Measurements from ENCODE around the gene ADAMTSL3.
"Not testable (repeated sequence)": the region's sequence is repeated elsewhere in the genome, so short reads cannot be mapped to it uniquely, and the experiment has no call there.

The ADAMTSL3 gene

GRCh38 chr15:83928392-83928734 lies 274.4 kb downstream of the ADAMTSL3 start:
- DNase-seq = no peak

- DNase-seq = no peak
Measured at GRCh38 chr15:83928878-83929418, 275.0 kb downstream of the ADAMTSL3 start.

GRCh38 chr15:83929619-83930018 lies 275.7 kb downstream of the ADAMTSL3 start:
- no peak for DNase-seq

DNA sequence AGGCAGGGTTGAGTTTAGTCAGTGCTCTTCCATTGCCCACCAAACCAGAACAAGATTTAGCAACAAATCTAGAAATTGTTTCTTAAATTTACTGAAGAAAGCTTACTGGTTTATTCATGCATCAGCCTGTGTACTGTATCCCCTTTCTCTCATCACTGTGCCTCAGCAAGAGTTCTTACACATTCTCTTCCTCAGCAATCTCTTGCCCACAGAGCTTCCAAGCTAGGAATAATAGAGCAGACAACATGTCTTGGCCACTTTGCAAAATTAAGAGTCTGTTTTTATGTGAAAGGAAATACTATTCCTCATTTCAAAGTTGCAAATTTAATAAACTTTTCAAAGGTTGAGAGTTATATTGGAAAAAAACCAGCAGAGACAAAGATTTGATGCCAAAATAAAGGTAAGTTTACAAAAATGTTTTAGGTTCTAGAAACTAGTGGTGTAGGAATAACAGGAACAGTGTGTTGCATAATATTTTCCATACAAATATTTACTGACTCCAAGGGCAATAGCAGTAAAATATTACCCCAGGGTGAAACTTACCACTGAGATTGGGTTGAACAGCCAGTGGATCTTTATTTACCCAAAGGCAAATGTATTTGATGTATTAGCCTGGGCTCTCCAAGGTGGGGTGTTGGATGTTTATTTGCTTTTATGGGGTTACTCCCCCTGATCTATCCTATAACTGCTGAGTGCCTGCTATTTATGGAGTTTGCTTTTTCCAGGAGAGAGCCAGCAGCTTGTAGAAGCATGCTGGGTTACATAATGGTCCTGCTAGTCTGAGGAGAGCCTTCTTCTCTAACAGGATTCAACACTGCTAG lies 276.7 kb downstream of the ADAMTSL3 start:
- no peak for DNase-seq

- DNase-seq = no peak
Measured at GRCh38 chr15:83935774-83936173, 281.9 kb downstream of the ADAMTSL3 start.

DNA sequence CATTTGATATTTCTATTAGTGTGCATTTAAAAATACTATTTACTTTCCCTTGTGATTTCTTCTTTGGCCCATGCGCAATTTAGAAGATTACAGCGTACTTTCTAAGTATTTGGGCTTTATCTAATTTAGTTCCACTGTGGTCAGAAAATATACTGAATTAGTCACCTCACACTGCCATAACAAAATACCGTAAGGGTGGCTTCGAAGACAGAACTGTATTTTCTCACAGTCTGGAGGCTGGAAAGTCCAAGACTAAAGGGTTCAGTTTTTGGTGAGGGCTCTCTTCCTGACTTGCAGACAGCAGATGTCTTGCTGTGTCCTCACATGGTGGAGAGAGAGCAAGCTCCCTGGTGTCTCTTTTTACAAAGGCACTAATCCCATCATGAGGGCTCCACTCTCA lies 286.2 kb downstream of the ADAMTSL3 start:
- DNase-seq = no peak

DNA sequence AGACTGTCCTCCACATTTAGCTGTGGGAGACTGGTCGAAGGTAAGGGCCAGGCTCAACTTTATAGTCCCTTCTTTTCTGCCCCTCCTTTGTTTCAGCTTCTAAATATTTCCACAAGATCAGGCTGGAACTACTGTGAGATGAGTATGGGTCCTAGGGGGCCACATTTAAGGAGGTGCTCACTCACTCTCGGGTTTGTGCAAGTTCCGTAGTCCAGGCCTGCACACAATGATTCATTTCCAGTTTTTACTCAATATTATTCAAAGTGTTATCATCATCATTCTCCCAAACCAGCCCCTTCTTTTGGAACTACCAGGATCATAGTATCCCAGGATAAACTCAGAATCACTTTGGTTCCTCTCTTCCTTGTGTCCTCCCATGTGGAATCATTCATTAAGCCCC lies 289.1 kb downstream of the ADAMTSL3 start:
- no peak for DNase-seq

DNA sequence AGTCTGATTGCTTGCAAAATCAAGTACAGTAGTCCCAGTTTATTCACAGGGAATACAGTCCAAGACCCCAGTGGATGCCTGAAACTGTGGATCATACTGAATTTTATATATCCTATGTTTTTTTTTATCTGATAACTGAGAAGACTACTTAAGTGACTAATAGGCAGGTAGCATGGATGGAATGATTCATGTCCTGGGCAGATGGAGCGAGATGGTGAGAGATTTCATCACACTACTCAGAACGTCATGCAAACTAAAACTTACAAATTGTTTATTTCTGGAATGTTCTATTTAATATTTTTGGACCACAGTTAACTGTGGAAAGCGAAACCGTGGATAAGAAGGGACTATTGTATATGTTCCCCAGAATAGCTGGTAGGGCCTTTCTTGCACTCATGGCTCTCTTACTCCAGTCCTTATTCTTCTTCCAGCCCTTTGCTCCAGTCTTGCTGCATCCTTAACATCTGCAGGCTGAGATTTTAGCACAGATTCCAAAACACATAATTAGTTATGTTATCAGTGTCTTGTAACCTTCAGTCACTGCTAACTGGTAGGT lies 290.0 kb downstream of the ADAMTSL3 start:
- DNase-seq = no peak

DNA sequence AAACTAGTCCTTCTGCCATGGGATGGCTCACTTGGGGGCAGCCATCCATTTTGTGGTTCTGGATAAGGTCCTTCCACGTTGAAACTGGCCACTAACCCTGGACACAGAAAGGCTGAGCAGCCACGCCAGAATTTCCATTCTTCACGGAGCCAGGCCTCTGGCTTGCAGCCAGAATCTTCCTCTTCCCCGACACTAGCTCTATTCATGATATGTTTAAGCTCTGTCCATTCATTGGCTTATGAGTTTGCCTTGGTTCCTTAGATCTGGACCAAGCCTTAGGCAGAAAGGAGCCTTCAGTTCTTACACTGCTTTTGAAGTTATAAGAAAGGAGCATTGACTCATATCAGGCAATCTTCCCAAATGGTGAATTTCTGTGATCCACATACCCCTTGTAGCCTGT lies 293.2 kb downstream of the ADAMTSL3 start:
- DNase-seq = no peak

DNA sequence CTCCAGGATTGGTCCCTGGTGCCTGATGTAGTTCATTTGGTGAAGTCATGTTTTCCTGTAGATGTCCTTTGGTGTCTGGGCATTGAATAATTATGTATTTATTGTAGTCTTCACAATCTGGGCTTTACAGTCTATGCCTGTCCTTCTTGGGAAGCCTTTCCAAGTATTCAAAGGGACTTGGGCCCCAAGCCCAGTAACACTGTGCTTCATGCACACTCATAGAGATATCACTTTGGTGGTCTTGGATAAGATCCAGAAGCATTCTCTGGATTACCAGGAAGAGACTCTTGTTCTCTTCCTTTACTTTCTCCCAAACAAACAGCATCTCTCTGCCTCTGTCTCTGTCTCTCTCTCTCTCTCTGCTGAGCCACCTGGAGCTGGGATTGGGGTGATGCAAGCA lies 300.6 kb downstream of the ADAMTSL3 start:
- no peak for DNase-seq

DNA sequence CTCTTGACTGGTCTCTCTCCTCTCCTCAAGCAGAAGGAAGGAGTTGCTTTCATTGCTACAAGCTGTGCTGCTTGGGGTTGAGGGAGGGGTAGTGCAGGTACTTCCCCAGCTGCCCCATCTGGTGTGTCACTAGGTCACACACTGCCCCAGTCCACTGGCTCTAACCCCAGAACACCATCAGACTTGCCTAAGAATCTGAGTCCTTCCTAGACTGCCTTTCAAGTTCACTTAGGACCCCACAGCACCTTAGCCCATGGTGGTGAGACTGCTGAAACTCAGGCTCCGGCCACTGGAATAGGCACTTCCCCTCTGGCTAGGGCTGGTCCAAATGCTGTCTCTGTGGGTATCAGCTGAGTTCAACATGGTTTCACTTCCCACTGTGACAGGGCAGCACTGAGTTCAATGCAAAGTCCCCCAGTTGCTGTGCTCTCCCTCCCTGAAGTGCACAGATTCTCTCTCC lies 301.9 kb downstream of the ADAMTSL3 start:
- DNase-seq = no peak

DNA sequence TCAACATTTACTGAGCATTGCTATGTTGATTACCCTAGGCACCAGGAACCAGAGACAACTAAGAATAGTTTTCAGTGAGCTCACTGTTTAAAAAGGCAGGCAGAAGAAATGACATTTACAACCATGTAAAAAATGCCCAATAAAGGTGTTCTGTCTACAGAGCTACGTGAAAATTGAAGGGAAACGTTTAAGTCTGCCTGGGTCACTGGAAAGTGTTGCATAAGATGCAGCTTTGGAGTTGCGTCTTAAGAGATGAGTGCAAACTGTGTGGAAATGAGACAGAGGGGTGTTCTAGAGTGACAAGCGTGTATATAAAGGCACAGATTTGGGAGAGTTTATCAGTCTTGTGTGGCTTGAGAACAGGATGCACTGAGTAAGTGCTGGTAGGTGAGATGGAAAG lies 303.0 kb downstream of the ADAMTSL3 start:
- no peak for DNase-seq

GRCh38 chr15:83959477-83959876 lies 305.6 kb downstream of the ADAMTSL3 start:
- DNase-seq = no peak

DNA sequence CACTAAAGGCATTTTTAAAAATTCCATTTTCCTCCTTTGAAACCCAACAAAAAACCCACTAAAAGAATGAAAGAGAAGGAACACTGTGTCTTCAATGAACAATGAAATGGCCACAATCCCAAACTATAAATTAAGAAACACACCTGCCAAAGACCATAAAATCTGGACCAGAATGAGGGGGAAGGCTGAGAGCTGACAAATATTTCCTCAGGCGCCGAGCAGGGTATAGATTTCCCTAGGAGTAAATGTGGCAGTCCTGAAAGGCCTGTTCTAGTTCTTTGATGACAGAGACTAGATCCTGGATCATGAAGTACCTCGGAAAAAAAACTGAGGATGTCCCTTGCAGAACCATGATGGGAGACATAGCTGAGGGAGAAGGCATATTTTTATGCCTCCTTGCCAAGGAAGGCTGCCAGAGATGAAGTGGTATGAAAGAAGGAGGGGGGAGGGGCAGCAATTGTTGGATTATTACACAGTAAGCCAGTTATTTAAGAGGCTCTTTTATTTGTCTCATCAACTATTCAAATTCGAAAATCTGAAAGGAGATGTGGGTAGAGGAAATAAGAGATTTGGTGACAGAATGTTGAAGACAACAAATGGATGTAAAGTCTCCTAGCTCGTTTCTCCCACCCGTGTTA lies 306.4 kb downstream of the ADAMTSL3 start:
- no peak for DNase-seq

GRCh38 chr15:83961311-83961710 lies 307.4 kb downstream of the ADAMTSL3 start:
- DNase-seq = no peak

- DNase-seq = not testable (repeated sequence)
Measured at GRCh38 chr15:83964967-83965366, 311.0 kb downstream of the ADAMTSL3 start.

DNA sequence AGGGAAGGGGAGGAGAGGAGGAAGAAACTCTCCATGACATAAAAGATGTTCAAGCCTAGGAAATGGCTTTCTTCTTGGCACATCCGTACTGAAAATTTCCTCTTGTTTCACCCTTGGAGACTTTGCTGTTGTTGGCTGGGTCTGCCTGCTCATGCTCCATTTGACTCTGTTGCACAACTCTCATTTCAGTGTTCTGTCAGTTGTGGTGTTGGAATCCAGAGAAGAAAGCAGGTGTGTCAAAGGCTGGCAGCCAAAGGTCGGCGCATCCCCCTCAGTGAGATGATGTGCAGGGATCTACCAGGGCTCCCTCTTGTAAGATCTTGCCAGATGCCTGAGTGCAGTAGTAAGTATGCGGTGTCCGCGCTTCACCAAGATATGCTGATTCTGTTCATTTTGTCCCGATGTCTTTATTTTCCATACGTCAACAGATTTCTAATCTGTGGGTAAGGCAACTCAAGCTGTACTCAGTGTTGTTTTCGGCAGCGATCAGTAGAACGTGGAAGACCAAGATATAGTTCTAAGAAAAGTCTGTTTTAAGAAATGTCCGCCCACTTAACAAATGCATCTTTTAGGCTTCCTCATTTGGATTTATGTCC lies 316.5 kb downstream of the ADAMTSL3 start:
- no peak for DNase-seq

DNA sequence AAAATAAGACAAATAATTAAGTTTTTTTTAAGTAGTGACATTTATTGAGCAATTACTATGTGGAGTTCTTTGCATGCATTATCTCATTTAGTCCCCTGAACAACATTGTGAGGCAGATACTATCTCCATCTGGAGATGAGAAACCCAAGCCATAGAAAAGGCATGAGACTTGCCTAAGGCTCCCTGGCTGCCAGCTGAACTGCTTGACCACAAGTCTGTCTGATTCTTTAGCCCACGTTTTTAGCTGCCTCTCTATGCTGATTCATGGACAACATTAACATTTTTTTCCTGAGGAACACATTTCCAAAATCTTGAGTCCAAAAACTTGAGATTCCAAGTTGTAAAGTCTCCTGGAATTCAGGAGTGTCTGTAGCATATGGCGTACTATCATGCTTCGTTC lies 318.1 kb downstream of the ADAMTSL3 start:
- no peak for DNase-seq

GRCh38 chr15:83973816-83974215 lies 319.9 kb downstream of the ADAMTSL3 start:
- DNase-seq = no peak

- DNase-seq = no peak
Measured at GRCh38 chr15:83977992-83978391, 324.1 kb downstream of the ADAMTSL3 start.

GRCh38 chr15:83978588-83978987 lies 324.7 kb downstream of the ADAMTSL3 start:
- DNase-seq = no peak

- no peak for DNase-seq
Measured at GRCh38 chr15:83980637-83981036, 326.7 kb downstream of the ADAMTSL3 start.

DNA sequence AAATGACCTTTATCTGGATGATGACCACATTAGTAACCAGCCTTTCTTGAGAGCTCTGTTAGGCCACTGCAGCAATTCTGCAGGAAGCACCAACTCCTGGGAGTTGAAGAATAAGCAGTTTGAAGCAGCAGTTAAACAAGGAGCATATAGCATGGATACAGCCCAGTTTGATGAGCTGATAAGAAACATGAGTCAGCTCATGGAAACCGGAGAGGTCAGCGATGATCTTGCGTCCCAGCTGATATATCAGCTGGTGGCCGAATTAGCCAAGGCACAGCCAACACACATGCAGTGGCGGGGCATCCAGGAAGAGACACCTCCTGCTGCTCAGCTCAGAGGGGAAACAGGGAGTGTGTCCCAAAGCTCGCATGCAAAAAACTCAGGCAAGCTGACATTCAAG lies 328.8 kb downstream of the ADAMTSL3 start:
- DNase-seq = no peak

Measured in kidney glomerular epithelial cell (primary cell).